ENCODE data around the gene MARK4.

DNA sequence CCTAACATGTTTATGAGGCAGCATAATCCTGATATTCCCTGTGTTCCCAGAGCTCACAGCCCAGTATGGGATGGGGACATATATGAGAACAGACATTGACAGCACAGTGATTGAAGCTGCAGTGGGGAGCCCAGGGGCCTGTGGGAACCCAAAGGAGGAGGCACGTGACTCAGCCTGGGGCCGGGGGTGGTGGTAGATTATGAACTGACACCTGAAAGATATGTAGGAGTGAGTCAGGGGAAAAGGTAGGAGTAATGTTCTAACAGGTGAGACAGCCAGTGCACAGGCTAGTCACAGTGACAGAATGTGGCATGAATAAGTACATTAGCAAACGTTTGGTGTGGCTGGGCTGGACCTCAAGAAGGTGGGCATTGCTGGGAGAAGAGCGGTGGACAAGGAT is 42.6 kb downstream of the MARK4 start:
- no peak for TF ChIP-seq EZH2 (IDR thresholded peaks at IDR 0.05)
- no peak for TF ChIP-seq POLR2AphosphoS5 (IDR thresholded peaks at IDR 0.05; ENCODE audit: borderline replicate concordance, low read depth, low read length)
